Body of pancreas (tissue), 4 donors: ENCODE data around the gene MAP3K2.

Experiments
- CTCF ChIP-seq, 7 experiments: fragments of 450-650 bp in 4 of 7; fragments of 200-600 bp in 3 of 7; sonication (generic) in 3 of 7; IDR thresholded peaks; one replicate each; pipeline ENCODE4 v1.5.1; 2016 to 2019; ENCODE audit warnings: antibody characterized with exemption in 7 of 7
- POLR2A ChIP-seq, 3 donors: fragments of 450-650 bp; IDR thresholded peaks; one replicate each; pipeline ENCODE4 v1.6.1; 2016; ENCODE audit warnings: antibody characterized with exemption in 3 of 3, mild to moderate bottlenecking in 2 of 3

GRCh38 chr2:127359520-127359919, 28.3 kb downstream of the MAP3K2 start:
- TF ChIP-seq POLR2A (IDR thresholded peaks at IDR 0.05) (no peak), CTCF (IDR thresholded peaks at IDR 0.05) (no peak)
